Testis (tissue), 2 donors: ENCODE data around the gene CHERP.

Experiments
- CTCF ChIP-seq, 3 experiments: fragments of 450-650 bp in 2 of 3; fragments of 200-600 bp in 1 of 3; sonication (generic) in 1 of 3; IDR thresholded peaks; one replicate each; pipeline ENCODE4 v1.5.1; 2016 to 2019; ENCODE audit warnings: antibody characterized with exemption in 3 of 3, mild to moderate bottlenecking in 2 of 3, moderate library complexity in 1 of 3
- POLR2A ChIP-seq: fragments of 450-650 bp; IDR thresholded peaks from one replicate; pipeline ENCODE4 v1.6.1; 2017; ENCODE audit warnings: antibody characterized with exemption, mild to moderate bottlenecking, moderate library complexity

- TF ChIP-seq CTCF (IDR thresholded peaks at IDR 0.05) (no peak), POLR2A (no peak)
Observed at GRCh38 chr19:16532440-16533234, 9.6 kb downstream of the CHERP start.
